ENCODE results near the gene THEMIS.

DNA sequence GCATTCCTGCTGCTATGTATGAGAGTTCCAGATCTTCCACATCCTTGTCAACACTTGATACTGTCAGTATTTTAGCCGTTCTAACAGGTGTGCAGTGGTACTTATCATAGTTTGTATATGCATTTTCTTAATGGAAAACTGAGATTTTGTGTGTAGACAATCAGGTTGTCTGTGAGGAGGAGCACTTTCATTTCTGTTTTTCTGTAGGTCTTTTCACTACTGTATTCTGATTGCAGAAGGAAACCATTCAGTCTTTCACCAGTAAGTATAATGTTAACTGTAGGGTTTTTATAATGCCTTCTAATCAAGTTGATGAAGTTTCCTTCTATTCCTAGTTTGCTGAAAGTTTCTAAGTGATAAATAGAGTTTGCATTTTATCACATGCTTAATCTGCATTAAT, 216.4 kb downstream of the THEMIS start:
- TF ChIP-seq GATA2 (IDR thresholded peaks at IDR 0.05; ENCODE audit: low read depth, low read length) = no peak
- no peak for TF ChIP-seq GATA3 (IDR thresholded peaks at IDR 0.05; ENCODE audit: low read depth, low read length)
